HepG2 (cell line): Measurements from ENCODE around the gene BPIFB2. TPM values are rescaled to one million over a fixed set of nuclear protein-coding genes. Genes with fewer than 3 reads are reported as not detected.

Source experiments
- ATF5 ChIP-seq: sonication (generic); formaldehyde crosslinking; IDR thresholded peaks from 2 replicates; pipeline ENCODE4 v1.4.0; 2020; ENCODE audit warnings: mild to moderate bottlenecking, low read depth, missing genetic modification reagents
- NFAT5 ChIP-seq: sonication (generic); formaldehyde crosslinking; IDR thresholded peaks from 2 replicates; pipeline ENCODE4 v1.4.0; 2020; ENCODE audit warnings: missing genetic modification reagents
- THAP7 ChIP-seq: sonication (generic); formaldehyde crosslinking; IDR thresholded peaks from 2 replicates; pipeline ENCODE4 v1.8.1; 2023; ENCODE audit warnings: mild to moderate bottlenecking, missing genetic modification reagents
- ZNF205 ChIP-seq: IDR thresholded peaks from 2 replicates; pipeline ENCODE4 v1.6.1; 2018; ENCODE audit warnings: missing biosample characterization, missing genetic modification reagents
- polyA plus RNA-seq, 8 experiments: library from polyadenylated mRNA; depleted of rRNA in 3 of 8; stranded (reverse) in 7 of 8; unstranded in 1 of 8; fragments of >200 nt; fragmentation: Illumina TruSeq in 4 of 8; extraction: Trizol in 4 of 8; gene quantifications; 2 replicates each; pipeline versions ENCODE4 v1.2.1 to v1.2.3, GENCODE V29; 2011 to 2016; ENCODE audit warnings: low read depth in 4 of 8, missing spikeins in 1 of 8, mixed read lengths in 1 of 8; ENCODE audit not compliant: insufficient read depth in 1 of 8
- total RNA-seq, 5 experiments: library from RNA; depleted of rRNA; stranded (reverse); fragments of >200 nt; fragmentation: Illumina TruSeq; extraction: Trizol; gene quantifications; 2 replicates each; pipeline ENCODE4 v1.2.3, GENCODE V29; 2016; ENCODE audit warnings: low read depth in 1 of 5

Gene BPIFB2
- total and polyA plus RNA-seq, 2 of the 13 experiments (the other 11 are each of a cell fraction or from before 2014, with no cell fraction given), result 54.5 to 902 TPM

DNA sequence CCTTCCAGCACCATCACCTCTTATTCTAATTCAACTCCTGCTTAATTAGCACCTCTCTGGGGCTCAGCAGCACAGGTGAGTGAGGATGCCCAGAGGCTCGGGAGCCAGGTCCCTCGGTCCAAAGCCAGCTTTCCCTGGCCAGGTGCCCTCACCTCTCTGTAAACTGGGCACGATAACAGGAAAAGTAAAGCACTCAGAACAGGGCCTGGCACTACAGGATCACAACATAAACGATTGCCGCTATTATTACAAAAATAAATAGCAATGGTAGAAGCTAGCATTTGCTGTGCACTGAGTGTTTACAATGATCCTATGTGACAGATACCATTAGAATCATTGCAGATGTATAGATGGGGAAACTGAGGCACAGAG lies 2.6 kb downstream of the BPIFB2 start (continued):
- TF ChIP-seq NFAT5 (CRISPR knock-in tag), result 0 out of 2 replicates have a peak, but pooled peaks have one; percentile 1
- TF ChIP-seq ZNF205 (CRISPR knock-in tag), result no peak
- TF ChIP-seq THAP7 (CRISPR knock-in tag), result 0 out of 2 replicates have a peak, but pooled peaks have one; percentile 10
- TF ChIP-seq ATF5, result 0 out of 2 replicates have a peak, but pooled peaks have one; percentile 3
- TF ChIP-seq, all 625 proteins: peak for 11
